Activated T-helper 1 cell treated with anti-CD3 and anti-CD28 coated beads, Interleukin-2, amount 50 U/mL, for 16 hours (primary cell): ENCODE results near the gene DRAP1.

Experiments
- DNase-seq, 2 donors: peaks; one replicate each; pipeline ENCODE4 v3.0.0-alpha.2; 2020; ENCODE audit warnings: low read depth in 1 of 2, low spot score in 1 of 2

DRAP1 gene

DNA sequence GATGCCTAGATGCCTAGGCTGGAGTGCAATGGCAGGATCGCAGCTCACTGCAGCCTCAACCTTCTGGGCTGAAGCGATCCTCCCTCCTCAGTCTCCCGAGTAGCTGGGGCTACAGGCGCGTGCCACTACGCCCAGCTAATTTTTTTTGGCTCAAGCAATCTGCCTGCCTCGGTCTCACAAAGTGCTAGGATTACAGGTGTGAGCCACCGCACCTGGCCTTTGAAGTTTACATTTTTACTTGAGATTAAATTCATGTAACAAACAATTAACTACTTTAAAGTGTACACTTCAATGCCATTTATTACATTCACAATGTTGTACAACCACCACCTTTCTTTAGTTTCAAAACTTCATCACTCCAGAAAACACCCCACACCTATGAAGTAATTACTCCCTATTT is 15.5 kb upstream of the DRAP1 start:
- DNase-seq, result no peak

GRCh38 chr11:65906602-65907001 is 12.6 kb upstream of the DRAP1 start:
- DNase-seq, result no peak

DNA sequence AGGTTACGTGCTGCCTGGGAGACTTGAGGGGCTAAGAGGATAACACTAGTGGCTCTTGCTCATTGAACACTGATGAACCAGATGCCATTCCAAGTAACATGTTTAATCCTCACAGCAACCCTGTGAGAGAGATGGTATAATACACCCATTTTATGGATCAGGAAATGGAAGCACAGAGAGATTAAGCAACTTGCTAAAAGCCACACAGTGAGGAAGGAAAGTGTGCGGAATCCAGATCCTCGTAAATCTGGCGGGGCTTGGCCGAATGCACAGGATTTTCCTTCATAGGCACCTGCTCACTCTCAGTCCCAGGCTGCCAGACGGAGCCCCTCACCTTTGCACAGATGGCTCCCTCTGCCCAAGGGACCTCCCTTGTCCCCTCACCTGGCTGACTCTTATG is 11.3 kb upstream of the DRAP1 start:
- DNase-seq, result no peak

- no peak for DNase-seq
Measured at GRCh38 chr11:65911682-65912568, 7.3 kb upstream of the DRAP1 start.

DNA sequence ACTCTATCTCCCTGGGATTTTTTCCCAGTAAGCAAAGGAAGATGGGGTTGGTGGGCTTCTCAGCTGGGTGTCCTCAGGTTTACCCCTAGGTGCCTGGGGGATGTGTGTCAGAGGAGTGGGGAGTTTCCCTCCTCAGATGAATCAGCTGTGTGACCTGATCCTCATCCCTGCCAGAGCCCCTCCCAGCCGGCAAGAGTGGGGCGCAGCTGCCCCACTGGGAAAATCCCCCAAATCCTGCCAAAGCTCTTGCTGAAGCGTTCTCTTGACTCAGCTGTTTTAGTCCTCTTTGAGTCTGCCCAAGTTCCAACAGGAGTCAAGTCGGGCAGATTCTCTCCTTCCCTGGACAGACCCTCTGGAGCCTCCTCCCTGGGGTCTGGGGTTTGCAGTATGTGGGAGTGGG is 6.4 kb upstream of the DRAP1 start:
- no peak for DNase-seq

- no peak for DNase-seq
Measured at GRCh38 chr11:65915101-65915820, 4.0 kb upstream of the DRAP1 start.

GRCh38 chr11:65915821-65916251 is 3.4 kb upstream of the DRAP1 start:
- DNase-seq, result no peak

DNA sequence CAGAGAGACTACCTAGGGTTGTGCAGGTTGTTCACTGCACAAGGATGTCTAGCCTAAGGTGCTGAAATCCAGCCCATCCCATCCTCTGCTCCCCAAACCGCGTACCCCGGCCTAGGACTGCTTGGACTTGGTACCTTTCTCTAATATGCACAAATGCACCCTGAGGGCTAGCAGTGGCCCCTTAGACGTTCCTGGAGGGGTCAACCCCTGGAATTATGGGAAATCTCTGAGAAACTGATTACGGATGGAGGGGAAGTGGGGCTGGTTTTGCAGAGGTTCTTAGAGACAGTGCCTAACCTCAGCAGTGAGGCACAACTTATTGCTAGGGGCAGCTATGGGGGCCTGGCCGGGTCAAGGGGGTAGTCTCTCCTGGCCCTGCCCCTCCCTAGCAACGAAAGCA is 2.8 kb upstream of the DRAP1 start:
- no peak for DNase-seq

- DNase-seq, result no peak
Measured at GRCh38 chr11:65917077-65917433, 2.2 kb upstream of the DRAP1 start.

DNA sequence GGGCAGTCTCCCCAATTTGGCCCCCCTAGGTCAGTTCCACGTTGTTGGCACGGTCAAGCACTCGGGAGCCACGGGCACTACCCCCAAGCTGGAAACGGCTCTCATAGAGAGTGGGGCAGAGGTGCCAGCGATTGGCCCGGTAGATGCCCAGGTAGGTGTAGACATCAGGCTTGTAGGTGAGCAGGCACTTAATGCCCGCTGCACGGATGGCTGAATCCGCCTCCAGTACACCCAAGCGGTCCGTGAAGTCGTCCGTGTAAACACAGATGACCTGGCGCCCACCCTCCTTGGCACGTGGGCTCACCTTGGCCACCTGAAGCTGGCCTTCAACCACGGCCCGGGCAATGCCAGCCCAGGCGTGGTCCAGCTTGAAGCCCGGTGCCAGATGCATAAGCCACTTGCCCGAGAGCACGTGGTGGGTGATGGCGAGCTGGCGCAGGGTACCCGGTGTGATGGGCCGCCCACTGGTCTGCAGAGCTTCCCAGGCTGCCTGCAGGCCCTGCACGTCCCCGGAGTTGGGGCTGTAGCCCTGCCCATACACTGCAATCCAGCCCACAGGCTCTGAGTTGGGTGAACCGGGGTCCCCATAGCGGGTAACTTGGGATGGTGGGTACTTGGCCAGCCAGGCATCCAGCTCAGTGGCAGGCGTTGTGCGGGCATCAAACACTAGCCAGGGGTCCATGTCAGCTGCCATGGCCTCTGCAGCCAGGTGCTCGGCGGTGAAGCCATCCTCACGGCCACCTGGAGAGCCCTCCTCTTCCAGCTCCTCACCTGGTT is 1.6 kb upstream of the DRAP1 start:
- no peak for DNase-seq

DNA sequence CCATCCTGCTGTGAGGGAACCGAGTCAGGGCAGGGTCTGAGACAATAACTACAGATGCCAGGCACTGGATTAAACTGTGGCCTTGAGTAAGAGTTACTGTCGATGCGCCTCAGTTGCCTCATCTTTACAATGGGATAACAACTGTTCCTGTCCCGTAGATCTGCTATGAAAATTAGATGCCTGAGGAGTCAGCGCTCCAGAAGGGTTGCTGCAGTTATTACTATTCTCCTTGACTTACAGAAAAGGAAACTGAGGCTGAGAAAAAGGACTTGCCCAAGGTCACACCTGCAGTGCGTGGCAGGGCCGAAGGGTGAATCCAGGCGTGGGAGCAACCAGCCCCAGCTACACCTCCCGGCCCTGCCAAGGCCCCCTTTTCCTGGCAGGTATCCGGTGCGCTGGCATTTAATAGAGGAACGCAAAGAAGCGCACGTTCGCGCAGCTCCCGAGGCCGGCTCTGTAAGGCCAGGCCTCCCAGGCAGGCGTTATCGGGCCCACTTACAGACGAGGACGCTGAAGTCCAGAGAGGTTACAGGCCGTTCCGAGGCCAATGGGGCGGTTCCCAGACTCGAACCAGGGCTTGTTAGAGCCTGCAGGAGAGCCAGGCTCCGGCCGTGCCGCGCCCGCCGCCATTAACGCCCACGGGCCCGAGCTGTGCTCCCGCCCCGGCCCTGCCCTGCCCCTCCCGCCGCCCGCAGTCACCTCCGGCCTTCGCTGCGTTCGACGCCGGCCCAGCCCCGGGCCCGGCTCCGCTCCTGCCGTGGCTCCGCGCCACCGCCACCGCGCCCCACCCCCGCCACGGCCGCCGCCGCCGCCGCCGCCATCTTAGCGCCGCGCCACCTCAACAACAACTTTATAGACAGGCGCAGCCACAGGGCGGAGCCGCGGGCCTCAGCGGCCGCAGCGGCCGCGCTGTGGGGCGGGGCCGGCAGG is 750 bp upstream of the DRAP1 start, which contains the start of gene C11orf68:
C11orf68 (minus strand) TSS at position 852 of the 930 bp plus-strand sequence; CDS start at position 821, 31 bp downstream.
- DNase-seq, result peak in 1 of 2 donors; percentile 10

DNA sequence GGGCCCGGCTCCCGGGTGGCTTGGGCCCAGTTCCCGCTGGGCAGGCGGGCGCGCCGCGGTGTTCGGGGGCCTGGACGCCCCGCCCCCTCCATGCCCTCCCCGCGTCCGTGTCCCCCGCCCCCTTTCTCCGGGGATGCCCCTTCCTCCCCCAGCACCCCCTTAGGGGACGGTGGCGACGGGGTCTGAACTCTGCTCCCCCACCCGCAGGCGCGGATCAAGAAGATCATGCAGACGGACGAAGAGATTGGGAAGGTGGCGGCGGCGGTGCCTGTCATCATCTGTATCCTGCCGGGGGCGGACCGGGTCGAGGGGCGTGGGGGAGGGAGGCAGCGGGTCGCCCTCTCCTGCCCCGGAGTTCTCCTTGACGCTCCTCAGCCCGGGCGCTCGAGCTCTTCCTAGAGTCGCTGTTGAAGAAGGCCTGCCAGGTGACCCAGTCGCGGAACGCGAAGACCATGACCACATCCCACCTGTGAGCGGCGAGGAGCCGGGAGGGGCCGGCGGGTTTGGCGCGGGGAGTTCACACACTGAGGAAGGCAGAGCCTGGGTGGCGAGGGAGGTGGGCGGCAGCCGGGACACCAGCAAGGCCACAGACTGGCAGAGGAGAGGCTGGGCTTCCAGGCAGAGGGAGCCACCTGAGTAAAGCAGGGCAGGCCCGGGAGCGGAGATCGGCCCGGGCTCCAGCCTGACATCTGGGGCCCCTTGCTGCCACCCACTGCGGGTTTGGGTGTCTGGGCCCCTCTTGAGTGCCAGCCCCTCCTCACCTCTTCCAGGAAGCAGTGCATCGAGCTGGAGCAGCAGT is 546 bp downstream of the DRAP1 start:
- DNase-seq, result peak in 1 of 2 donors; percentile 28

DNA sequence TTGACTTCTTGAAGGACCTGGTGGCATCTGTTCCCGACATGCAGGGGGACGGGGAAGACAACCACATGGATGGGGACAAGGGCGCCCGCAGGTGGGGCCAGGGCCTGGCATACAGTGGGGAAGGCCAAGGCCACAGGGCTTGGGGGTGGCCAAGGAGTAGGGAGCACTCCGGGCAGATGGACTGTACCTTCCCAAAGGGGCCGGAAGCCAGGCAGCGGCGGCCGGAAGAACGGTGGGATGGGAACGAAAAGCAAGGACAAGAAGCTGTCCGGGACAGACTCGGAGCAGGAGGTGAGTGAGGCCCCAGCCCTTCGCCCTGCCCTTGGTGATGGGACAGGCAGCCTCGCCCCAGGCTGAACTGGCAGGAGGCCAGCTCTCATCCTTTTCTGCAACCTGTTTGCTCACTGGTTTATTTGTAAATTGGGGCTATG is 1.2 kb downstream of the DRAP1 start:
- DNase-seq, result no peak

GRCh38 chr11:65921033-65921555 is 1.9 kb downstream of the DRAP1 start:
- no peak for DNase-seq

DNA sequence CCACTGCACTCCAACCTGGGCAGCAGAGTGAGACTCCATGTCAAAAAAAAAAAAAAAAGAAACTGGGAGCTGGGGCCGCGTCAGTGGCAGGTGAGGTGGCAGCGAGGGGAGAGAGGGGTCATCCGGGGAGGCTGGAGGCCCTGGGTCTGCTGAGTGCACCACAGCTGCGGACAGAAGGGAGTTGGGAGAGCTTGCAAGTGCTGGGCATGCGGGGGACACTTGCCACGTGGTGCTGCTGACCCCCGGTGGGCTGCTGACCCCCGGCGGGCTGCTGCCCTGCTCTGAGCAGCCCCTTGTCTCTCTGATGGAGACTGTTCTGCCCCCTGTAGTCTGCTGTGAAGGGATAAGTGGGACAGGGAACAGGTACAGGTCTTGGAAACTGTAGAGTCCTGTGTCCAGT is 2.6 kb downstream of the DRAP1 start:
- no peak for DNase-seq

DNA sequence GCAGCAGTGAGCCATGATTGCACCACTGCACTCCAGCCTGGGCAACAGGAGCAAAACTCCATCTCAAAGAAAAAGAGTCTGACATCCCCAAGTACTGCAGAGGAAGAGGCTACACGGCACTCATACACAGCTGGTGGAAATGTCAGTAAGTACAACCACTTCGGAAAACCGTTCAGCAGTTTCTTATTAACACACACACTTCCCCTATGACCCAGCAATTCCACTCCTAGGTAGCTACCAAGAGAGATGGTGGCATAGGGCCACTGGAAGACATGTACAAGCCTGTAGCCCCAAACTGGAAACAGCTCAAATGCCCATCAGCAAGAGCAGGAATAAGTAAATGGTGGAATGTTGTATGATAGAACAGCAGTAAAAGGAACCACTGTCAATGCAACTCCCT is 3.3 kb downstream of the DRAP1 start:
- DNase-seq, result no peak

DNA sequence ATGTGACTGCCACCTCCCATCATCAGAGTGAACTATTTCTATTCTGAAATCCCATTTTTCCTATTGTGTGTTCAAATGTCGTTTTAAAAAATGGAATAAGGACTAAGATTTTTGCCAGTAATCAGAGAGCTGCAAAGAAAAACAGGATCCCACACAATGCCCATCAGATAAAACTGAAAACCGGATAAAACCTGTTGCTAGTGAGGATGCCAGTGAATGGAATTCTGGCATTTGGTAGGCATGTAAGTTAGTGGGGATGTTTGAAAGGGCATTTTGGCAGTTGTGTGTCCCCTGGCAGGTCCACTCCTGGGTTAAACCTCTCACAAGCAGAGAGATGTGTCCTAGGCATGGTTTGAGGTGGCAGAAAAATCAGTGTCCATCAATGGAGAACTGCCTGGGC is 6.2 kb downstream of the DRAP1 start:
- DNase-seq, result no peak

- DNase-seq, result peak; percentile 44 to 58
Measured at GRCh38 chr11:65927904-65928397, 8.7 kb downstream of the DRAP1 start.

- no peak for DNase-seq
Measured at GRCh38 chr11:65928667-65929066, 9.4 kb downstream of the DRAP1 start.
